SKM-1 (cell line): Measurements from ENCODE around the gene PHTF2.
"Not testable (repeated sequence)": the region's sequence is repeated elsewhere in the genome, so short reads cannot be mapped to it uniquely, and the experiment has no call there.

ENCODE experiments used
- DNase-seq: peaks from one replicate; lab custom pipeline; 2025; ENCODE audit not compliant: unreplicated experiment; lab: John Stamatoyannopoulos, UW

The PHTF2 gene

GRCh38 chr7:77983973-77984372 lies 185.4 kb downstream of the PHTF2 start:
- no peak for DNase-seq

- DNase-seq, result no peak
Observed at GRCh38 chr7:77985232-77985973, 186.8 kb downstream of the PHTF2 start.

GRCh38 chr7:77985974-77986339 lies 187.4 kb downstream of the PHTF2 start:
- DNase-seq, result no peak

- DNase-seq, result no peak
Observed at GRCh38 chr7:77989981-77990566, 191.5 kb downstream of the PHTF2 start.

GRCh38 chr7:77991656-77992055 lies 193.1 kb downstream of the PHTF2 start:
- no peak for DNase-seq

- DNase-seq, result no peak
Observed at GRCh38 chr7:77993838-77994237, 195.3 kb downstream of the PHTF2 start.

GRCh38 chr7:77995717-77996116 lies 197.1 kb downstream of the PHTF2 start:
- no peak for DNase-seq

GRCh38 chr7:77999168-77999567 lies 200.6 kb downstream of the PHTF2 start:
- DNase-seq, result not testable (repeated sequence)

GRCh38 chr7:78002021-78002420 lies 203.4 kb downstream of the PHTF2 start:
- DNase-seq, result no peak

- DNase-seq, result no peak
Observed at GRCh38 chr7:78002715-78003114, 204.1 kb downstream of the PHTF2 start.

GRCh38 chr7:78006063-78006755 lies 207.6 kb downstream of the PHTF2 start:
- no peak for DNase-seq
